DMS 273 (cell line): ENCODE data around the gene SPINK4.

Source experiments
- DNase-seq: peaks from one replicate; lab custom pipeline; 2025; ENCODE audit not compliant: unreplicated experiment; lab: John Stamatoyannopoulos, UW

The SPINK4 gene

GRCh38 chr9:33229359-33230114 is 10.4 kb upstream of the SPINK4 start:
- DNase-seq, result peak; percentile 54

DNA sequence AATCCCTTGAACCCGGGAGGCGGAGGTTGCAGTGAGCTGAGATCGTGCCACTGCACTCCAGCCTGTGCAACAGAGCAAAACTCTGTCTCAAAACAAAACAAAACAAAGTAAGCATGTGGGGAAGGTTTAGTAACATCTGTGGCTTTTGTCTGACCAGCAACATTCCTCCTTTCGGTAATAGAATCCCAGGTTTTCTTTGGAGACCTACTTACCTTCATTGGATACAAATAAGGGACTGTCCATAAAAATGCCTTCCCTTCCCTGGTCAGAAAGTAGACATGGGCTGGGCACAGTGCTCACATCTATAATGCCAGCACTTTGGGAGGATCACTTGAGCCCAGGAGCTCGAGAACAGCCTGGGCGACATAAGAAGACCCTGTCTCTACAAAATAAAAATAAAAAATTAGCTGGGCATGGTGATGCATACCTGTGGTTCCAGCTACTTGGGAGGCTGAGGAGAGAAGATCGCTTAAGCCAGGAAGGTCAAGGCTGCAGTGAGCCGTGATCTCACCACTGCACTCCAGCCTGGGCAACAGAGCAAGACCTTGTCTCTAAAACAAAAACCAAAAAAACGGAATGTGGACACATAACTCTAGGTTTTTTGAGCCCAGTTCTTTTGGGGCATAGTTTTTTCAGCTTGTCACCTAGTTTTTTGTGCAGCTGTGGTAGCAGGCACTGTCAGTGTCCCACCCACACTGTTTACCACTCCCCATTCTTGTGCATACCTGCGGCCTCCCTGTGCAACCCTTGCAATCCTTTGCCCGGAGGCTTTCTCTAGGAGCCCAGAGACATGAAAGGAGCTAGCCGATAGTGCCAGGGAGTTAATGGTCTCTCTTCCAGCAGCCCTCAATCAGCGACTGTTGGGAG is 9.0 kb upstream of the SPINK4 start:
- no peak for DNase-seq

DNA sequence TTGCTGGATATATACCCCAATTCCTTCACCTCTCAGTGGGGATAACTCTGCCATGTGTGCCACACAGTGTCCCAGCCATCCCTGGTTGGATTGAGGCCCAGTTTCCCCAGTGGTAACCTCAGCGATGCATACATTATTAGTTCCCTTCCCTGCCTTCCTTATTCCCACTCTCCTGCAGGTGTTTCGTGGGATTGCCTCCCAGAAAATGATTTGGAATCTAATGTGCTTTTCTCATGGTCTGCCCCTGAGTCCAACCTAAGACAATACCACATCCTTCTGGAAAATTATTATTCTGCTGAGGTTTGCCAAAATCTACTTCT is 8.4 kb upstream of the SPINK4 start:
- peak; percentile 38 for DNase-seq

GRCh38 chr9:33232815-33233214 is 7.2 kb upstream of the SPINK4 start:
- no peak for DNase-seq

DNA sequence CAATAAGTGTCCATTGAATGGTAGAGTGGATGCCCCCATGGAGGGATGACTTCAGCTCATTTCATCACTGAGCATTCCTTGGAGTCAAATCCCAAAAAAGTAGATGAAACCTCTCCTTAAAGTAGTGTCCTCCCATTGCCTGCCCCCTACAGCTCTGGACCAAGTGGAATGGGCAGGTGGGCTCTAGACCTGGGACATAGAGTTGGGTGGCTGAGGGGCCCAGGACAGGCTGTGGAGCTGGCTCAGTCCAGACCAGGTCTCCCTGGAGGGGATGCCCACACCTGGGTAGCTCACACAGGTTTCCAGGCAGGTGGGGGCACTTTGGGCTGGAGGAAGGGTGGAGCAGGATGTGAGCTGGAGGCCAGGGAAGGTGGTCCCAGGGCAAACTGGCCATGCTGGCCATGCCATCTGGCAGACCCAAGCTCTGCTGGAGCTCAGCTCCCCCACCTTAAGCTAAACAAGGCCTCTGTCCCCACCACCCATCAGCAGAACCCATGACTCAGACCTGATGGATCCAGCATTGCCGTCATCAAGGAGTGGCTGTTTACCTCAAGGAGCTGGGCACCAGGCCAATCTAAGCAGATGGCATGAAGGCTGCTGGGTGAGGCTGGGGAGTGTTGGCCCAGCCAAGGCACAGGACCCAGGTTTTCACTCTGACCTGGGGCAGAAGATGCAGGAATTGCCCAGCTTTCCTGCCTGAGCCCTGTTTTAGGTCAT is 6.2 kb upstream of the SPINK4 start:
- peak; percentile 99 for DNase-seq

- DNase-seq, result peak; percentile 53
Measured at GRCh38 chr9:33234511-33235467, 5.2 kb upstream of the SPINK4 start.

DNA sequence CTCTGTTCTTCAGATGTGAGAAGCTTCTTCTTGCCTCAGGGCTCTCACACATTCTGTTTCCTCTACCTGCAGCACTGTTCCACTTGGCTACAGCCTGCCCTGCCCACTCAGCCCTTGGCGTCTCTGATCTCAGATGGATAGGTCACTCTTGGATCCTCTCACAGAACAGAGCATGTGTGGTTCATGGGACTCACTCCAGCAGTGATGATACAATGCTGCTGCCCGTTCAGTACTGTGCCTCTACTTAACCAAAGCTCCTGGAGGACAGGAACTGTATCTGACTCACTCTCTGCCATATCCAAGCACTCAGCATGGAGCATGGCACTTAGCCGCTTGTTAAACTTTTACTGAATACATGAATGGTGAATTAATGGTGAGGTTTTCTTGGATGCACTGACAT is 3.4 kb upstream of the SPINK4 start:
- no peak for DNase-seq

- DNase-seq, result peak; percentile 12
Measured at GRCh38 chr9:33241298-33241697, 1.3 kb downstream of the SPINK4 start.

GRCh38 chr9:33242609-33243134 is 2.7 kb downstream of the SPINK4 start:
- no peak for DNase-seq

- no peak for DNase-seq
Measured at GRCh38 chr9:33244137-33244784, 4.3 kb downstream of the SPINK4 start.

GRCh38 chr9:33245341-33245740 is 5.4 kb downstream of the SPINK4 start:
- DNase-seq, result no peak

- DNase-seq, result peak; percentile 18
Measured at GRCh38 chr9:33246269-33246860, 6.4 kb downstream of the SPINK4 start.

DNA sequence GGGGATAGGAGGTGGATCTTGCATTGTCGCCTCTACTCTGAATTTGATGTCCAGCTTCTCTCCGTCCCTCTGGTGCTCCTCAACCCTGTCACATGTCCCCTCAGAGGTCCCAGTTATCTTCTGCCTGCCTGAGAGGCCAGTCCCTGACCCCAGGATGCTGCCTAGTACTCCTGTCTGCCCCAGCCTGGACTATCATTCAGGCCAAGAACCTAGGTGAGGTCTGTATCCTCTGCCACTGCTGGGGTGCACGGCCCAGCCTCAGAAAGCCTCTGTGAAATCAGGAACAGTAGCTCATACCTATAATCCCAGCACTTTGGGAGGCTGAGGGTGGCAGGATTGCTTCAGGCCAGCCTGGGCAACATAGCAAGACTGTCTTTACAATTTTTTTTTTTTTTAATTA is 8.6 kb downstream of the SPINK4 start:
- DNase-seq, result no peak

DNA sequence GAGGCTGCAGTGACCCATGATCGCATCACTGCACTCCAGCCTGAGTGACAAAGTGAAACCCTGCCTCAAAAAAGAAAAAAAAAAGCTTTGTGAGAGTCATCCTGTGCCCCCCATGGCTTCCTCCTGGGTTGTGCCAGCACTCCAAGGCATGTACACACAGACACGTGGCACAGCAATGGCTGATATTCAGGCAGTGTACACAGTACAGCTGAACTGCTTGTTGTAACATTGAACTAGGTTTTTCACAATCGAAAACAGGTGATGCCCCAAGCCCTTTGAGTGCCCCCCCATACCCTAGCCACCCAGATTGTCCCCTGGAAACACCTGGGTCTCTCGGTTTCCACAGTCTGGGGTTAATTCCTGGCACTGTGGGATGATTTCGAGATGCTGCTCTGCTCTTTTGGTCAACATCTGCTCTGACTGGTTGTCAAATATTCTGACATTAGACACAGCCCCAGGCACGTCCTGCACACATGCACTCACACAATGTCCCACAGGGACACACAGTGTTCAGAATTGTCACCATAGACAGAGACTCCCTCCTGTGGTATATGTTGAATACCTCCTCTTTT is 9.2 kb downstream of the SPINK4 start:
- DNase-seq, result peak; percentile 33

DNA sequence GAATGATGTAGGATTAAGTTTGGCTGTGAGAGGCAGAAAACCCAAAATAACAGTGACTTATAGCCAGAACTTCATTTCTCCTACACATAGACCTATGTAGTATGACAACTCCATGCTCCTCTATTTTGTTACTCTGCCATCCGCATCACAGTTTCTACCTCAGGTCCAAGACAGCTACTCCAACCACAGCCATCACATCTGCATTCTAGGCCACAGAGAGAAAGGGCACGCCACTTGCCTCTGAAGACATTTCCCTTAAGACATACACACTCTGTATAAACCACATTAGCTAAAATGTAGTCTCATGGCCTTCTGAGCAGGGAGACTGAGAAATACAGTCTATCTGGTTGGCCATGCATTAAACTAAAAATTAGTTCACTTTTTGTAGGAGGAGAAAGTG is 10.0 kb downstream of the SPINK4 start:
- DNase-seq, result no peak

- peak; percentile 11 for DNase-seq
Measured at GRCh38 chr9:33250458-33250995, 10.6 kb downstream of the SPINK4 start.

GRCh38 chr9:33254211-33254610 is 14.2 kb downstream of the SPINK4 start:
- no peak for DNase-seq

DNA sequence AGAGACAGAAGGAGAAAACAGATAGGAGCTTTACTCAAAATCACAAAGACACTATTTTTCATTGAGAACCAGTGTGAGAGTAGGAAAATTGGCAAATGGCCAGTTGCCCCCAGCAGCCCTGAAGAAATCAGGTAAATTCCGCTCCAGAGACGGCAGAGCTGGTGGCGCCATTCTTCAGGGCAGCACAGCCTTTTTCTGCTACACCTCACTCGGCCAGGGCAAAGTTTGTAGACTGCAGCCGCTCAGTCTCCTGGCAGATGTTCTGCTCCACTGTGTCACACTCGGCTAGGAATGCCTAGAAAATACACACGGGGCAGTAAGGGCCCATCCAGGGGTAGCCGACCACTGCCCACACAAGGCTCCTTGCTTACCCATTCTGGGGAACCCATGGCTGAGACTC is 15.0 kb downstream of the SPINK4 start:
- DNase-seq, result no peak

DNA sequence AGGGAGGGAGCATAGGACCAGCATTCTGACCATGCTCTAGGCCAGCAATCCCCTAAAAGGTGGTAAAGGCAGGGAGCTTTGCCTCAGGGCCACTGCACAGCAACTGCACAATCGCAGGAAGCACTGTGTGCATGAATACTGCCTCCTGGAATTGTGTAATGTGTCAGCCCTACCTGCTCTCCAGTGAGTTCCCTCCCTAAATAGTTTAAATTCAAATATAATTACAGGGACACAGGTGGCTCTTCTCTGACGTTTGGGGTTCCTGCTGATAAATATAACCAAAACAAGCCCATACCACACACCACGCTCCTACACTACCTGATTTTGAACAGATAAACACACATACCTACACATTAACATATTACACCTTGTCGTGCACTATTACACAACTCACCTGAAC is 15.5 kb downstream of the SPINK4 start:
- DNase-seq, result no peak
